Embryonic facial prominence (tissue), 1 donor: ENCODE results near the gene MTIF3.

Source experiments
- DNase-seq: peaks from one replicate; pipeline ENCODE4 v3.0.0-alpha.2; 2016; ENCODE audit errors: extremely low spot score

The MTIF3 gene, protein sequence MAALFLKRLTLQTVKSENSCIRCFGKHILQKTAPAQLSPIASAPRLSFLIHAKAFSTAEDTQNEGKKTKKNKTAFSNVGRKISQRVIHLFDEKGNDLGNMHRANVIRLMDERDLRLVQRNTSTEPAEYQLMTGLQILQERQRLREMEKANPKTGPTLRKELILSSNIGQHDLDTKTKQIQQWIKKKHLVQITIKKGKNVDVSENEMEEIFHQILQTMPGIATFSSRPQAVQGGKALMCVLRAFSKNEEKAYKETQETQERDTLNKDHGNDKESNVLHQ

GRCh38 chr13:27449936-27450828 lies at the start of gene MTIF3:
Gene MTIF3, minus strand, starts transcription at chr13:27450564. Its CDS starts 10,116 bp downstream, at chr13:27440448.
- DNase-seq: peak; percentile 81

- DNase-seq: no peak
Observed at GRCh38 chr13:27497563-27498230, 47.3 kb upstream of the MTIF3 start.

GRCh38 chr13:27496536-27497273 lies 46.3 kb upstream of the MTIF3 start:
- DNase-seq: no peak

GRCh38 chr13:27496006-27496405 lies 45.6 kb upstream of the MTIF3 start:
- DNase-seq: no peak

DNA sequence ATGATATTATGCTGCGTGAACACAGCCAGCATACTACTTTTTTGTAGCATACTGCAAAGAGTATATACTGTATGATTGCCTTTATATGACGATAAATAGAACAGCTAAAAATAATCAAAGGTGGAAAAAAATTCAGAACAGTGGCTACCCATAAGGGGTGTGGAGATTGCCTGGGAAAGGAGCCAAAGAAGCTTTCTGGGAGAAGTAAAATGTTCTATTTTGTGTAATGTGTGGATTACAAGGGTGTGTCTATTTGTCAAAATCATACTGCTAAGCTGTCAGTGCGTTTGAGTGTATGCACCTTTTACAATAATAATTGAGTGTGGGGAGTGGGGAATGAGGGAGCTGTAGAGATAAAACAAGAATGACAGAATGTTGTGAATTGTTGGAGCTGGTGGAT lies 45.2 kb upstream of the MTIF3 start:
- no peak for DNase-seq

DNA sequence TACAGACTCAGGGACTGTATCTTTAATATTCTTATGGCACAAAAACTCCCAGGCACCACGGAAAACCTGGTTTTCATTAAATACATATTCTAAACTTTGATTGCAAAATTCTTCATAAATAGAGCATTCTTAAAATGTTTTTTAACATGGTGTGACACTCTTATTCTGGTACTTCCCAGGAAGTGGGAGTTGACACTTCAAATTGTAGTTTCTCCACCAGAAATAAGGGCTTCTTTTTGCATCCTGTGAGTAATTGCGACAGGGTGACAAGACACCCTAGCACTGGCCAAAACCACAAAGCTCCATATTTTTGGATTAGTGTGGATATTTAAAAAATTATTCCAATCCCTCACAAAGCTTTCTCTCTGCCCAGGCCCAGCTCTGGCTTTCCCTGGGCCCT lies 43.6 kb upstream of the MTIF3 start:
- no peak for DNase-seq

- DNase-seq: no peak
Observed at GRCh38 chr13:27489456-27489855, 39.1 kb upstream of the MTIF3 start.

DNA sequence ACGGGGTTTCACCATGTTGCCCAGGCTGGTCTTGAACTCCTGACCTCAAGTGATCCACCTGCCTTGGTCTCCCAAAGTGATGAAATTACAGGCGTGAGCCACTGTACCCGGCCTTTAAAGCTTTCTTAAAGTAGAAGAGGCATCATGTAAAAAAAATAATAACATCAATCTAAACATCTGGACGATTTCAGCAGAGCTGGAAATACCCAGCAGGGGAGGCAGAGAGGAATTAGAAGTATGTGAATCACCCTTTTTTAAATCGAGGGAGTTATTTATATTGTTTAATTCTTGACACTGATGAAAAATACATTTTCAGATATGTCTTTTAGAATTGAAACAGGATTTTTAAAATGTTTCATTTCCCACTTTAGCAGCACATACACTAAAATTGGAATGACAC lies 37.4 kb upstream of the MTIF3 start:
- no peak for DNase-seq

GRCh38 chr13:27483421-27483820 lies 33.1 kb upstream of the MTIF3 start:
- DNase-seq: no peak

DNA sequence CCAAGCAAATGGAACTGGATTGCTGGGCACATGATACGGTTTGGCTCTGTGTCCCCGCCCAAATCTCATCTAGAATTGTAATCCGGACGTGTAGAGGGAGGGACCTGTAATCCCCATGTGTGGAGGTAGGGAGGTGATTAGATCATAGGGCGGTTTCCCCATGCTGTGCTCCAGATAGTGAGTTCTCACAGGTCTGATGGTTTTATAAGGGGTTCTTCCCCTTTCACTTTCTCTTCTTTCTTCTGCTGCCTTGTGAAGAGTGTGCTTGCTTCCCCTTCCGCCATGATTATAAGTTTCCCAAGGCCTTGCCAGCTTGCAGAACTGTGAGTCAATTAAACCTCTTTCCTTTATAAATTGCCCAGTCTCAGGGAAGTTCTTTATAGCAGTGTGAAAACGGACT lies 32.6 kb upstream of the MTIF3 start:
- DNase-seq: no peak

GRCh38 chr13:27481766-27482165 lies 31.4 kb upstream of the MTIF3 start:
- DNase-seq: no peak

DNA sequence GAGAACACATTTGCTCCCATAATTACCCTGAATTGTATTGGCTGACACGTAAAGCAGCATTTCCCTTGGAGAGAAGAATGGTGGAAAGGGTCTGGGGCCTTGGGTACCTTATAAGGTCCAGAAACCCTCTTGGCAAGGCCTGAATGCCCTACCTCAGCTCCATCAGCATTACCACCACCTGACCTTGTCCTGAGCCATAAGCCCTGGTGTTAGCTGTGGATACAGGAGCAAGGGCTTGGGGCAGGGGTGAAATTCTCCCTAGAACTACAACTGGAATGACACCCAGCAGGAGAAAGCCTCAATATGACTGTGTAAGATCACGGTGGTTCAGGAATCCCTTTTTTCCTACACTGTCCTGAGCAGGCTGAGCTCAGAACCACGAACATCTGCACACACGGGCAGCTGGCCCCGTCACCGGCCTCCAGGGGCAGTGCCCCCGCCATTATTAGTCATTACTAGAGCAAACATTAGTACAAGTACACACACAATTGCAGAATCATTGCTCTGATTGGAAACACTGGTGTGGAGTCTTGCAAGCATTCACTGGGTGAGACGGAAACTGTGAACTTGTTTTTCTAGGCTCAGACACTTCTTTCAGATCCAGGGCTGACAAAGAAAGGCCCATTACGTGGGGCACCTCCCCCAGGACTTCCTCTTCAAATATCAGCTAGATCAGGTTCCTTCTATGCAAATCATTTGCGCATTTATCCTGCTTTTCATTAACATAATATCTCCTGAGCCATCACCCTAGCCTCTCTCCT lies 26.8 kb upstream of the MTIF3 start:
- DNase-seq: no peak

DNA sequence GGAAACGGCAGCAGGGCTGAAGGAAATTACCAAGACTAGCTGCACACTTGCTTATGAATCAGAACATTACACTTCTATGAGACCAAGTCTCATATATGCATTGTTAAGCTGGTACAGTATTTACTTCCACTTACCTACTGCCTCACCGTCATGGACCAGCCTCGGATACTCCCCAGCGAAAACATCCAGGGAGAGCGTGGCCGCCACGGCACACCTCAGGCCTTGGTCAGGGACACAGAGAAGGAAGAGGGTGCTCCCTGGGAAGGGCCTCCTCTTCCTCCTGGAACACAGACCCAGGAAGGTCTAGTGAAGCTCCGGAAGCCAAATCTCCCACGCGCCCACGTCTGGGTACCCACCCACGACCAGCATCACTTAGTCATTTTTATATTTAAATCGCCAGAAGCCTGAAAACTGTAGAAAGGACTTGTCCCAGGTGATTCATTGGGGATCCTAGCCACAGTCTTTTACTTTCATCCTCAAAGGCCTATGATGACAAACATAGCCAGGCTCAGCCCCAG lies 24.4 kb upstream of the MTIF3 start:
- DNase-seq: no peak

- DNase-seq: no peak
Observed at GRCh38 chr13:27472941-27473340, 22.6 kb upstream of the MTIF3 start.

DNA sequence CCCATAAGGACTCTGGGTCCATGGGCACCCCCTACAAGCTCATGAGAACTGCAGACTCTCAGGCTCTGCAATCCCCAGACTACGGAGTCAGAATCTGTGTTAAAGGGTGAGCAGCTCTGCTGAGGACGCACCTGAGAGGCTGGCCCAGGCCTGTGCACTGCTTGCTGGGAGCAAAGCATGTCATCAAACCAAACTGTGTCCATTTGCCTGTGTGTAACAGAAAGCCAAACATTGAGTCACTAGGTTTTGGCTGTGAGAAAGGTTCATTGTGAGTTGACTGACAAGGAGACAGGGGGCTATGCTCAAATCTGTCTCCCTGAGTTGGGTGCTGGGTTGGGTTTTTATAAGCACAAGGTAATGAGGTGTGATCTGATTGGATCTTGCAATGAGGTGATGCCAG lies 22.1 kb upstream of the MTIF3 start:
- DNase-seq: no peak

DNA sequence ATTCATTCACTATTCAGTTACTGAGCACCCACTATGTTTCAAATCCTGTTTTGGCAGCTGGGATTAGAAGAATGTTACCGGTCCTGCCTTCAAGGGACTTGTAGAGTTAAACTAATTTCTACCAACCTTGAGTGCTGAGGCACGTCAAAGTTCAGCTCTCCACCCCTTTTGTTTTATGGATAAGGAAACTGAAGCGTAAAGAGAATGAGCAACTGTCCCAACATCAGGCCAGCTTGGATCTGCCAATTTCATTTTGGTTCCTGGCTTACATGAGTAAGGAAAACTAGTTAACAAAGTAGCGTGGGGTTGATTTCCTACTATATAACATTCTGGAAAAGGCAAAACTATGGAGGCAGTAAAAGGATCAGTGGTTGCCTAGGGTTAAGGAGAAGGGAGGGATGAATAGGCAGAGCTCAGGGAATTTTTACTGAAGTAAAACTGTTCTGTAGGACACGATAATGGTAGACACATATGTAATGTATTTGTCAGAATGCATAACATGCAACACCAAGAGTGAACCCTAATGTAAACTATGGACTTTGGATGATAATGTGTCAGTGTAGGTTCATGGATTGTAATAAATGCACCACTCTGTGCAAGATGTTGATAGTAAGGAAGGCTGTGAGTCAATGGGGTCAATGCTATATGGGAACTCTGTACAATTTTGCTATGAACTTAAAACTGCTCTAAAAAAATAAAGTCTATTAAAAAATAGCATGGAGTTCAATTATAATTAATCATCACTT lies 19.9 kb upstream of the MTIF3 start:
- DNase-seq: no peak

DNA sequence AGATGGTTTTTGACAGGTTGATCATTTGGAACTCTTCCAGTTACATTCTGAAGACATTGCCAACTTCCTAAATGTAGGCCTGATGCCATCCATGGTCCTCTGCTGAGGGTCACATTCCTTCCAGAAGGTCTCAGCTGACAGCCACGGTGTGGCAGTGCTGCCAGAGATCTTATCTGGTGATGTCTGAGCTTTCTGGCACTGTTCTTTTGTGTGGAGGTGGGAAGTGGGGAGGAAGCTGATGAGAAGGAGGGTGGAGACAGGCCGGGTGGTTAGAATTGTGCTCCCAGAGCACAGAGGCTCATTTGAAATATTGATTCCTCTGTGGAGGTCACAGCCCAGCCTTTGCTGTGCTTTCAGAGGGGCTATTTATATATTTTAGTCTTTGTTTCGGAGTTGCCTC lies 16.1 kb upstream of the MTIF3 start:
- DNase-seq: no peak

- no peak for DNase-seq
Observed at GRCh38 chr13:27465611-27466010, 15.2 kb upstream of the MTIF3 start.

DNA sequence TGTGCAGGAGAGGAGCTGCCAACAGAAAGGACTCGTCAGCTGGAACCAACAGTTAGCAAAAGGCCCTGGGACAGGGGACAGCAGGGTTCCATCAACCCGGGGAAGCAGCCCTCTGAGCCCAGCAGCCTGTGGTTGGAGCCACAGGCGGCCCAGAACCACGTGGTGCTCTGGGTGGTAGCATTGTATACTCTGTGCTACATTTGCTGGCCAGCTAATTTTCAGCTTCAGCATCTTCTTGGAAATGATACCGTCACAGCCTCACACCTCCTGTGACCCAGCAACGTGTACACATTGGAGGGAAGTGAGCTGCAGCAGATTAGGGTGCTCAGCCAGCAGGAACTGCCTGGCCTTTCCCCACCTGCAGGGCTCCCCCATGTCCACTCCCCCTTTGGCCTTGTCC lies 13.1 kb upstream of the MTIF3 start:
- no peak for DNase-seq

GRCh38 chr13:27461940-27462584 lies 11.7 kb upstream of the MTIF3 start:
- DNase-seq: no peak
